H1 (cell line): Measurements from ENCODE around the gene STK11. TPM values are rescaled to one million over a fixed set of nuclear protein-coding genes. Genes with fewer than 3 reads are reported as not detected.

Source experiments
- HDAC6 ChIP-seq: IDR thresholded peaks from one replicate; pipeline ENCODE4 v1.7.1; 2012; ENCODE audit warnings: low read depth, mild to moderate bottlenecking, inconsistent platforms, low read length, moderate library complexity
- SP1 ChIP-seq: IDR thresholded peaks from 2 replicates; pipeline ENCODE4 v1.6.1; 2011; ENCODE audit warnings: low read depth, low read length
- polyA plus RNA-seq, 7 experiments: library from polyadenylated mRNA; depleted of rRNA in 3 of 7; stranded (reverse) in 5 of 7; unstranded in 2 of 7; fragments of >200 nt in 5 of 7; fragments of 200-250 nt in 2 of 7; gene quantifications; 1 replicate in 5 of 7; 2 replicates in 1 of 7; 4 replicates in 1 of 7; pipeline versions ENCODE4 v1.2.1 to v1.2.3, GENCODE V29; 2011 to 2013; ENCODE audit warnings: missing spikeins in 2 of 7, mixed read lengths in 2 of 7
- total RNA-seq: library from RNA; stranded (reverse); fragmentation: NEBNext Ultra II Directional; extraction: Animal tissue kit (Norgen Biotek cat#: 25700); gene quantifications from 2 replicates; pipeline ENCODE4 v1.2.1, GENCODE V29; 2021
- TF ChIP-seq, protein P1 (sequence below): fragments of 300-600 bp; sonication (generic); IDR thresholded peaks from 2 replicates; pipeline ENCODE4 v1.7.1; 2012; ENCODE audit warnings: low read length, moderate library complexity, mild to moderate bottlenecking, inconsistent platforms; ENCODE audit not compliant: insufficient replicate concordance

Gene STK11
- total and polyA plus RNA-seq, 2 of the 8 experiments (the other 6 are each of a cell fraction or from before 2014, with no cell fraction given) = 45.3 to 70.7 TPM

- TF ChIP-seq, protein P1, sequence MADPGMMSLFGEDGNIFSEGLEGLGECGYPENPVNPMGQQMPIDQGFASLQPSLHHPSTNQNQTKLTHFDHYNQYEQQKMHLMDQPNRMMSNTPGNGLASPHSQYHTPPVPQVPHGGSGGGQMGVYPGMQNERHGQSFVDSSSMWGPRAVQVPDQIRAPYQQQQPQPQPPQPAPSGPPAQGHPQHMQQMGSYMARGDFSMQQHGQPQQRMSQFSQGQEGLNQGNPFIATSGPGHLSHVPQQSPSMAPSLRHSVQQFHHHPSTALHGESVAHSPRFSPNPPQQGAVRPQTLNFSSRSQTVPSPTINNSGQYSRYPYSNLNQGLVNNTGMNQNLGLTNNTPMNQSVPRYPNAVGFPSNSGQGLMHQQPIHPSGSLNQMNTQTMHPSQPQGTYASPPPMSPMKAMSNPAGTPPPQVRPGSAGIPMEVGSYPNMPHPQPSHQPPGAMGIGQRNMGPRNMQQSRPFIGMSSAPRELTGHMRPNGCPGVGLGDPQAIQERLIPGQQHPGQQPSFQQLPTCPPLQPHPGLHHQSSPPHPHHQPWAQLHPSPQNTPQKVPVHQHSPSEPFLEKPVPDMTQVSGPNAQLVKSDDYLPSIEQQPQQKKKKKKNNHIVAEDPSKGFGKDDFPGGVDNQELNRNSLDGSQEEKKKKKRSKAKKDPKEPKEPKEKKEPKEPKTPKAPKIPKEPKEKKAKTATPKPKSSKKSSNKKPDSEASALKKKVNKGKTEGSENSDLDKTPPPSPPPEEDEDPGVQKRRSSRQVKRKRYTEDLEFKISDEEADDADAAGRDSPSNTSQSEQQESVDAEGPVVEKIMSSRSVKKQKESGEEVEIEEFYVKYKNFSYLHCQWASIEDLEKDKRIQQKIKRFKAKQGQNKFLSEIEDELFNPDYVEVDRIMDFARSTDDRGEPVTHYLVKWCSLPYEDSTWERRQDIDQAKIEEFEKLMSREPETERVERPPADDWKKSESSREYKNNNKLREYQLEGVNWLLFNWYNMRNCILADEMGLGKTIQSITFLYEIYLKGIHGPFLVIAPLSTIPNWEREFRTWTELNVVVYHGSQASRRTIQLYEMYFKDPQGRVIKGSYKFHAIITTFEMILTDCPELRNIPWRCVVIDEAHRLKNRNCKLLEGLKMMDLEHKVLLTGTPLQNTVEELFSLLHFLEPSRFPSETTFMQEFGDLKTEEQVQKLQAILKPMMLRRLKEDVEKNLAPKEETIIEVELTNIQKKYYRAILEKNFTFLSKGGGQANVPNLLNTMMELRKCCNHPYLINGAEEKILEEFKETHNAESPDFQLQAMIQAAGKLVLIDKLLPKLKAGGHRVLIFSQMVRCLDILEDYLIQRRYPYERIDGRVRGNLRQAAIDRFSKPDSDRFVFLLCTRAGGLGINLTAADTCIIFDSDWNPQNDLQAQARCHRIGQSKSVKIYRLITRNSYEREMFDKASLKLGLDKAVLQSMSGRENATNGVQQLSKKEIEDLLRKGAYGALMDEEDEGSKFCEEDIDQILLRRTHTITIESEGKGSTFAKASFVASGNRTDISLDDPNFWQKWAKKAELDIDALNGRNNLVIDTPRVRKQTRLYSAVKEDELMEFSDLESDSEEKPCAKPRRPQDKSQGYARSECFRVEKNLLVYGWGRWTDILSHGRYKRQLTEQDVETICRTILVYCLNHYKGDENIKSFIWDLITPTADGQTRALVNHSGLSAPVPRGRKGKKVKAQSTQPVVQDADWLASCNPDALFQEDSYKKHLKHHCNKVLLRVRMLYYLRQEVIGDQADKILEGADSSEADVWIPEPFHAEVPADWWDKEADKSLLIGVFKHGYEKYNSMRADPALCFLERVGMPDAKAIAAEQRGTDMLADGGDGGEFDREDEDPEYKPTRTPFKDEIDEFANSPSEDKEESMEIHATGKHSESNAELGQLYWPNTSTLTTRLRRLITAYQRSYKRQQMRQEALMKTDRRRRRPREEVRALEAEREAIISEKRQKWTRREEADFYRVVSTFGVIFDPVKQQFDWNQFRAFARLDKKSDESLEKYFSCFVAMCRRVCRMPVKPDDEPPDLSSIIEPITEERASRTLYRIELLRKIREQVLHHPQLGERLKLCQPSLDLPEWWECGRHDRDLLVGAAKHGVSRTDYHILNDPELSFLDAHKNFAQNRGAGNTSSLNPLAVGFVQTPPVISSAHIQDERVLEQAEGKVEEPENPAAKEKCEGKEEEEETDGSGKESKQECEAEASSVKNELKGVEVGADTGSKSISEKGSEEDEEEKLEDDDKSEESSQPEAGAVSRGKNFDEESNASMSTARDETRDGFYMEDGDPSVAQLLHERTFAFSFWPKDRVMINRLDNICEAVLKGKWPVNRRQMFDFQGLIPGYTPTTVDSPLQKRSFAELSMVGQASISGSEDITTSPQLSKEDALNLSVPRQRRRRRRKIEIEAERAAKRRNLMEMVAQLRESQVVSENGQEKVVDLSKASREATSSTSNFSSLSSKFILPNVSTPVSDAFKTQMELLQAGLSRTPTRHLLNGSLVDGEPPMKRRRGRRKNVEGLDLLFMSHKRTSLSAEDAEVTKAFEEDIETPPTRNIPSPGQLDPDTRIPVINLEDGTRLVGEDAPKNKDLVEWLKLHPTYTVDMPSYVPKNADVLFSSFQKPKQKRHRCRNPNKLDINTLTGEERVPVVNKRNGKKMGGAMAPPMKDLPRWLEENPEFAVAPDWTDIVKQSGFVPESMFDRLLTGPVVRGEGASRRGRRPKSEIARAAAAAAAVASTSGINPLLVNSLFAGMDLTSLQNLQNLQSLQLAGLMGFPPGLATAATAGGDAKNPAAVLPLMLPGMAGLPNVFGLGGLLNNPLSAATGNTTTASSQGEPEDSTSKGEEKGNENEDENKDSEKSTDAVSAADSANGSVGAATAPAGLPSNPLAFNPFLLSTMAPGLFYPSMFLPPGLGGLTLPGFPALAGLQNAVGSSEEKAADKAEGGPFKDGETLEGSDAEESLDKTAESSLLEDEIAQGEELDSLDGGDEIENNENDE = no peak
- TF ChIP-seq HDAC6 = no peak
- TF ChIP-seq SP1 = no peak
- TF ChIP-seq, all 59 proteins: peak for 0
Measured at GRCh38 chr19:1225440-1226226, 20.1 kb downstream of the STK11 start (continued).
